Mesenchymal stem cell (in vitro differentiated cells and primary cell): ENCODE results near the gene CMTM1.
A peak's percentile ranks its signal among the peaks of the same experiment; 100 is the strongest.

ENCODE experiments used
- DNase-seq: peaks from one replicate; pipeline ENCODE4 v3.0.0-alpha.2; 2013
- H2AFZ ChIP-seq: one replicate; pipeline ENCODE4 v1.6.1; 2013; ENCODE audit warnings: low read depth, mild to moderate bottlenecking, control low read depth, inconsistent platforms, low read length, moderate library complexity
- H2AK5ac ChIP-seq: 2 replicates; pipeline ENCODE4 v1.6.1; 2013; ENCODE audit warnings: low read length, moderate library complexity, mild to moderate bottlenecking, inconsistent platforms; ENCODE audit not compliant: severe bottlenecking
- H2BK120ac ChIP-seq: one replicate; pipeline ENCODE4 v1.6.1; 2013; ENCODE audit warnings: low read depth, mild to moderate bottlenecking, inconsistent platforms, low read length, moderate library complexity
- H2BK12ac ChIP-seq, 2 experiments: one replicate each; pipeline ENCODE4 v1.6.1; 2013; ENCODE audit warnings: inconsistent platforms in 2 of 2, low read length in 2 of 2, mild to moderate bottlenecking in 2 of 2, moderate library complexity in 2 of 2, control low read depth in 1 of 2
- H2BK15ac ChIP-seq: one replicate; pipeline ENCODE4 v1.6.1; 2013; ENCODE audit warnings: mild to moderate bottlenecking, low read depth, inconsistent platforms; ENCODE audit not compliant: poor library complexity, severe bottlenecking
- H2BK5ac ChIP-seq: 2 replicates; pipeline ENCODE4 v1.6.1; 2013; ENCODE audit warnings: low read depth, mild to moderate bottlenecking, low read length, control low read depth, inconsistent platforms; ENCODE audit not compliant: poor library complexity, severe bottlenecking
- H3K14ac ChIP-seq, 2 experiments: one replicate each; pipeline ENCODE4 v1.6.1; 2013; ENCODE audit warnings: inconsistent platforms in 2 of 2, low read length in 2 of 2, control low read depth in 1 of 2, mild to moderate bottlenecking in 1 of 2, moderate library complexity in 1 of 2
- H3K18ac ChIP-seq, 2 experiments: one replicate each; pipeline ENCODE4 v1.6.1; 2013; ENCODE audit warnings: inconsistent platforms in 2 of 2, low read length in 2 of 2, control low read depth in 1 of 2, low read depth in 1 of 2, mild to moderate bottlenecking in 1 of 2
- H3K23ac ChIP-seq, 2 experiments: one replicate each; pipeline ENCODE4 v1.6.1; 2013; ENCODE audit warnings: inconsistent platforms in 2 of 2, low read length in 2 of 2, mild to moderate bottlenecking in 2 of 2, moderate library complexity in 2 of 2, control low read depth in 1 of 2
- H3K27ac ChIP-seq: 2 replicates; pipeline ENCODE4 v1.5.1; 2013; ENCODE audit warnings: mild to moderate bottlenecking, moderate library complexity, low read length, control low read depth, inconsistent platforms; ENCODE audit not compliant: poor library complexity, severe bottlenecking
- H3K27me3 ChIP-seq, 2 experiments: 2 replicates each; pipeline versions ENCODE4 v1.6.1 to v1.7.0; 2013; ENCODE audit warnings: low read length in 2 of 2, mild to moderate bottlenecking in 2 of 2, moderate library complexity in 2 of 2, control low read depth in 1 of 2, inconsistent platforms in 1 of 2; ENCODE audit not compliant: control insufficient read depth in 1 of 2, insufficient read depth in 1 of 2
- H3K36me3 ChIP-seq, 2 experiments: 2 replicates each; pipeline versions ENCODE4 v1.6.1 to v1.7.0; 2013; ENCODE audit warnings: low read length in 2 of 2, control low read depth in 1 of 2, inconsistent platforms in 1 of 2, low read depth in 1 of 2, mild to moderate bottlenecking in 1 of 2; ENCODE audit not compliant: insufficient read depth in 2 of 2, control insufficient read depth in 1 of 2
- H3K4ac ChIP-seq, 2 experiments: one replicate each; pipeline ENCODE4 v1.6.1; 2013; ENCODE audit warnings: inconsistent platforms in 2 of 2, low read length in 2 of 2, mild to moderate bottlenecking in 2 of 2, moderate library complexity in 2 of 2, control low read depth in 1 of 2, low read depth in 1 of 2
- H3K4me1 ChIP-seq: 2 replicates; pipeline ENCODE4 v1.6.1; 2013; ENCODE audit warnings: low read depth, low read length, control low read depth; ENCODE audit not compliant: control insufficient read depth, insufficient read depth
- H3K4me2 ChIP-seq: 2 replicates; pipeline ENCODE4 v1.6.1; 2013; ENCODE audit warnings: low read length, mild to moderate bottlenecking, inconsistent platforms; ENCODE audit not compliant: poor library complexity, severe bottlenecking
- H3K4me3 ChIP-seq, 2 experiments: 2 replicates each; pipeline versions ENCODE4 v1.5.1 to v1.7.0; 2013; ENCODE audit warnings: low read length in 2 of 2, mild to moderate bottlenecking in 2 of 2, control low read depth in 1 of 2, low read depth in 1 of 2; ENCODE audit not compliant: insufficient read depth in 1 of 2
- H3K79me1 ChIP-seq: replicated peaks from 2 replicates; pipeline ENCODE4 v1.6.1; 2013; ENCODE audit warnings: mild to moderate bottlenecking, control low read depth, low read length, inconsistent platforms; ENCODE audit not compliant: poor library complexity, severe bottlenecking
- H3K9ac ChIP-seq: 2 replicates; pipeline ENCODE4 v1.7.0; 2013; ENCODE audit warnings: mild to moderate bottlenecking, low read length, moderate library complexity
- H3K9me3 ChIP-seq: 2 replicates; pipeline ENCODE4 v1.7.0; 2013; ENCODE audit warnings: mild to moderate bottlenecking, low read length; ENCODE audit not compliant: control insufficient read depth
- H4K8ac ChIP-seq: one replicate; pipeline ENCODE4 v1.6.1; 2013; ENCODE audit warnings: inconsistent platforms, mild to moderate bottlenecking, low read length, moderate library complexity
- H4K91ac ChIP-seq: one replicate; pipeline ENCODE4 v1.6.1; 2013; ENCODE audit warnings: mild to moderate bottlenecking, low read length, inconsistent platforms
- WGBS: methylation state at CpG from one replicate; pipeline ENCODE4 v1.1.7; 2013; ENCODE audit warnings: mixed read lengths; 5-methylcytosine and 5-hydroxymethylcytosine counted together

The CMTM1 gene

GRCh38 chr16:66521252-66521713 lies 45.0 kb upstream of the CMTM1 start:
- Histone ChIP-seq H3K4me3 (no peak overlapping the region), H2BK5ac (peak overlapping the region; percentile 75), H2BK15ac (peak overlapping the region; percentile 85), H3K14ac (peak overlapping the region in 1 of 2 experiments; percentile 18), H2BK120ac (peak overlapping the region; percentile 55), H3K9ac (no peak overlapping the region), H3K4me1 (peaks cover 39% of the 10 kb centered on the region), H2BK12ac (peak overlapping the region; percentile 6 to 88), H3K27me3 (no peaks in the 10 kb centered on the region), H3K36me3 (peaks cover 39 to 42% of the 10 kb centered on the region in 2 experiments), H3K27ac (peak overlapping the region; percentile 83), H3K4ac (peak overlapping the region; percentile 13 to 47), H3K79me1 (peaks cover 15% of the 10 kb centered on the region), H3K9me3 (no peaks in the 10 kb centered on the region), H2AFZ (no peak overlapping the region), H4K91ac (peak overlapping the region; percentile 44), H3K18ac (peak overlapping the region; percentile 7 to 69), H3K23ac (peak overlapping the region in 1 of 2 experiments; percentile 71), H3K4me2 (no peak overlapping the region), H2AK5ac (peak overlapping the region; percentile 99), H4K8ac (peak overlapping the region; percentile 54)
- no peak for DNase-seq
- WGBS = 95% methylated on average over 5 of the region's 5 CpGs

- H2BK12ac ChIP-seq = peak overlapping the region; percentile 6 to 51
- peak overlapping the region; percentile 39 for H2BK15ac ChIP-seq
- peak; percentile 84 for DNase-seq
- peaks cover 36% of the 10 kb centered on the region for H3K4me1 ChIP-seq
- H3K9me3 ChIP-seq = no peaks in the 10 kb centered on the region
- H3K36me3 ChIP-seq = peaks cover 47 to 50% of the 10 kb centered on the region in 2 experiments
- peak overlapping the region in 1 of 2 experiments; percentile 18 for H3K14ac ChIP-seq
- peak overlapping the region; percentile 3 for H2BK5ac ChIP-seq
- 71% methylated on average over 17 of the region's 17 CpGs for WGBS
- H3K9ac ChIP-seq = no peak overlapping the region
- peak overlapping the region in 1 of 2 experiments; percentile 70 for H3K23ac ChIP-seq
- H2AK5ac ChIP-seq = peak overlapping the region; percentile 99
- peaks cover 15% of the 10 kb centered on the region for H3K79me1 ChIP-seq
- H2BK120ac ChIP-seq = peak overlapping the region; percentile 55
- H4K91ac ChIP-seq = peak overlapping the region; percentile 81
- no peak overlapping the region for H2AFZ ChIP-seq
- H3K18ac ChIP-seq = peak overlapping the region; percentile 8 to 76
- H3K27ac ChIP-seq = peak overlapping the region; percentile 83
- H3K4me2 ChIP-seq = no peak overlapping the region
- H4K8ac ChIP-seq = peak overlapping the region; percentile 54
- peak overlapping the region; percentile 47 for H3K4ac ChIP-seq
- H3K27me3 ChIP-seq = no peaks in the 10 kb centered on the region
- H3K4me3 ChIP-seq = no peak overlapping the region
These were observed 44.1 kb upstream of the CMTM1 start for GRCh38 chr16:66521951-66522771.

GRCh38 chr16:66522816-66523590 lies 43.2 kb upstream of the CMTM1 start:
- no peak overlapping the region for H2BK12ac ChIP-seq
- H3K27ac ChIP-seq = no peak overlapping the region
- peaks cover 56 to 58% of the 10 kb centered on the region in 2 experiments for H3K36me3 ChIP-seq
- peaks cover 15% of the 10 kb centered on the region for H3K79me1 ChIP-seq
- H3K9ac ChIP-seq = no peak overlapping the region
- H2AK5ac ChIP-seq = peak overlapping the region; percentile 37
- no peak overlapping the region for H4K8ac ChIP-seq
- H3K23ac ChIP-seq = no peak overlapping the region
- DNase-seq = no peak
- H3K18ac ChIP-seq = no peak overlapping the region
- WGBS = 98% methylated on average over 11 of the region's 11 CpGs
- no peaks in the 10 kb centered on the region for H3K27me3 ChIP-seq
- H3K9me3 ChIP-seq = no peaks in the 10 kb centered on the region
- H3K4me1 ChIP-seq = peaks cover 29% of the 10 kb centered on the region
- H2BK15ac ChIP-seq = no peak overlapping the region
- H3K4me3 ChIP-seq = no peak overlapping the region
- H3K4me2 ChIP-seq = no peak overlapping the region
- H3K4ac ChIP-seq = no peak overlapping the region
- H2AFZ ChIP-seq = no peak overlapping the region
- no peak overlapping the region for H3K14ac ChIP-seq
- H2BK120ac ChIP-seq = no peak overlapping the region
- no peak overlapping the region for H4K91ac ChIP-seq
- no peak overlapping the region for H2BK5ac ChIP-seq

GRCh38 chr16:66523861-66524354 lies 42.3 kb upstream of the CMTM1 start:
- Histone ChIP-seq H3K27ac (no peak overlapping the region), H2BK5ac (no peak overlapping the region), H3K27me3 (no peaks in the 10 kb centered on the region), H3K4me3 (no peak overlapping the region), H3K4me2 (no peak overlapping the region), H2BK120ac (no peak overlapping the region), H3K36me3 (peaks cover 65% of the 10 kb centered on the region in 2 experiments), H2BK12ac (no peak overlapping the region), H3K4ac (no peak overlapping the region), H4K91ac (no peak overlapping the region), H3K18ac (no peak overlapping the region), H3K9ac (no peak overlapping the region), H2AK5ac (no peak overlapping the region), H2AFZ (no peak overlapping the region), H2BK15ac (no peak overlapping the region), H3K14ac (no peak overlapping the region), H3K9me3 (no peaks in the 10 kb centered on the region), H3K23ac (no peak overlapping the region), H3K79me1 (peaks cover 15% of the 10 kb centered on the region), H4K8ac (no peak overlapping the region), H3K4me1 (peaks cover 29% of the 10 kb centered on the region)
- DNase-seq = no peak
- WGBS = 97% methylated on average over 9 of the region's 9 CpGs
